Measurements from ENCODE around the gene PI4K2B. TPM values are rescaled to one million over a fixed set of nuclear protein-coding genes. Genes with fewer than 3 reads are reported as not detected.

Gene PI4K2B
- total and polyA plus RNA-seq, 7 donors: 1.5 to 2.9 (median 2.2) TPM

DNA sequence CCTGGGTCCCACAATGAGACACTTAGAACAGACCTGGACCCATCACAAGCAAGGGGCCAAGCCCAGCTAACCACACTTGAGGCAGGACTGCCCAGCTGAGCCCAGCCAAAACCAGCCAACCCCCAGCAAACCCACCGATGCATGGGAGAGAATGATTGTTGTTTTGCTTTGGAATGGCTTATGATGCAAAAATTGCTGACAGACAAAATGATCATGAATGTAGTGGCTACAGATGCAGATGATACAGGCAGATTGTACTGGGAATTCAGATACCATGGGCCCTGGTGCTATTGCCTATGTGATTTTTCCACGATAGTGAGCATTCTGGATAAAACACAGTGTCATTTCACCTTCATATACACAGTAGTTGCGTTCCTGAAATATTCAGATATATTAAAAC, 69.7 kb downstream of the PI4K2B start:
- Histone ChIP-seq H3K9me3 (no peaks in the 10 kb centered on the region), H3K27ac (no peak overlapping the region), H3K4me1 (no peaks in the 10 kb centered on the region), H3K4me3 (no peak overlapping the region), H3K27me3 (ENCODE audit: insufficient read depth in 3 of 3, low read length in 2 of 3) (peaks cover 0 to 9% (median 0%) of the 10 kb centered on the region in 3 donors), H3K36me3 (ENCODE audit: insufficient read depth in 1 of 2, low read depth in 1 of 2) (no peaks in the 10 kb centered on the region)
- intact Hi-C loops (cut with DNase I): no loop called here
- 79 to 93% (median 82%) methylated on average over 3 of the region's 3 CpGs for WGBS, 3 donors
- no peak for ATAC-seq
- DNase-seq: no peak
- TF ChIP-seq, protein P1, sequence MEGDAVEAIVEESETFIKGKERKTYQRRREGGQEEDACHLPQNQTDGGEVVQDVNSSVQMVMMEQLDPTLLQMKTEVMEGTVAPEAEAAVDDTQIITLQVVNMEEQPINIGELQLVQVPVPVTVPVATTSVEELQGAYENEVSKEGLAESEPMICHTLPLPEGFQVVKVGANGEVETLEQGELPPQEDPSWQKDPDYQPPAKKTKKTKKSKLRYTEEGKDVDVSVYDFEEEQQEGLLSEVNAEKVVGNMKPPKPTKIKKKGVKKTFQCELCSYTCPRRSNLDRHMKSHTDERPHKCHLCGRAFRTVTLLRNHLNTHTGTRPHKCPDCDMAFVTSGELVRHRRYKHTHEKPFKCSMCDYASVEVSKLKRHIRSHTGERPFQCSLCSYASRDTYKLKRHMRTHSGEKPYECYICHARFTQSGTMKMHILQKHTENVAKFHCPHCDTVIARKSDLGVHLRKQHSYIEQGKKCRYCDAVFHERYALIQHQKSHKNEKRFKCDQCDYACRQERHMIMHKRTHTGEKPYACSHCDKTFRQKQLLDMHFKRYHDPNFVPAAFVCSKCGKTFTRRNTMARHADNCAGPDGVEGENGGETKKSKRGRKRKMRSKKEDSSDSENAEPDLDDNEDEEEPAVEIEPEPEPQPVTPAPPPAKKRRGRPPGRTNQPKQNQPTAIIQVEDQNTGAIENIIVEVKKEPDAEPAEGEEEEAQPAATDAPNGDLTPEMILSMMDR (IDR thresholded peaks at IDR 0.05): no peak

DNA sequence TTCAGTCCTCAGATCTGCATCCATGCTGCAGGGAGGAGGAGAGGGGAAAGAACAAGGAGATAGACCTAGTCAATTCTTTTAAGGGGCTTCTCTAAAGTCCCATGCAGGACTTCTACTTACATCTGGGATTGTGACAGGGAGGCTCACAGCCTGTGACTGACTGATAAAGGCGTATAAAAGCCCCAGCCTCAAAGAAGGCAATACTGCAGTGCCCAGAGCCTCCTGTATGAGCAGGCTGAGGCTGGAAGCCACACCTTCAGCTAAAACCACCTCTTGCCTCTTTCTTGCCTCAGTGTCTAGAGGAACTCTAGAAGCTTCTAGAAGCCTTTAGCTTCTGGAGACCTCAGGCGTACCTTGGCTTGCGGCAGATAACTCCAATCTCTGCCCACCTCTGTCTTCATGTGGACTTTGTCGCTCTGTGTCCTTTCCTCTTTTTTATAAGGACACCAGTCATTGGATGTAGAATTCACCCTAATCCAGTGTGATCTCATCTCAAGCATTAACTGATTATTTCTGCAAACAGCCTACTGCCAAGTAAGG, 72.8 kb downstream of the PI4K2B start:
- intact Hi-C loops (cut with DNase I): no loop called here
- no peak overlapping the region for H3K27ac ChIP-seq
- H3K9me3 ChIP-seq: no peaks in the 10 kb centered on the region
- no peak for DNase-seq
- WGBS, 3 donors: 67 to 93% (median 81%) methylated on average over 4 of the region's 4 CpGs
- H3K36me3 ChIP-seq (ENCODE audit: insufficient read depth in 1 of 2, low read depth in 1 of 2): no peaks in the 10 kb centered on the region
- TF ChIP-seq, protein P1 (IDR thresholded peaks at IDR 0.05): no peak
- no peak overlapping the region for H3K4me3 ChIP-seq
- peaks cover 0 to 2% (median 0%) of the 10 kb centered on the region in 3 donors for H3K27me3 ChIP-seq (ENCODE audit: insufficient read depth in 3 of 3, low read length in 2 of 3)
- H3K4me1 ChIP-seq: no peaks in the 10 kb centered on the region
- no peak for ATAC-seq

DNA sequence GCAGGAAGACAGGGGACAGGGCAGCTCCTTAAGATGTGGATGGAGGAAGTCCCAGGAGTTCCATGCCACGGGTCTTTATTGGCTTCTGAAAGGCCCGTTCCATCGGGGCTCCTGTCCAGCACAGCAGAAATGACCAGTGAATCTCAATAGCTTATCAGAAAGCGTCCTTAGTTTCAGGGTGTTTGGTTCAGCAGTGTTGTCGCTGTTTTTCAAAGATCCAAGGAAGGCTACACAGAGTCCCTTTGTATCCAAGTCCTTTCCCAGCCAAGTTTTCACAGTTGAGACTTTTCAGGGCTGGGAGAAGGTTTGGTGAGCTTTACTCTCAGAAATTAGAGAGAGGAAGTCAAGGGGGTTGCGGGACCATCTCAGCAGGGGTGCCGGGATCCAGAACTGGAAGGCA, 73.8 kb downstream of the PI4K2B start:
- intact Hi-C loops (cut with DNase I): no loop called here
- no peak overlapping the region for H3K27ac ChIP-seq
- TF ChIP-seq, protein P1 (IDR thresholded peaks at IDR 0.05): no peak
- H3K9me3 ChIP-seq: no peaks in the 10 kb centered on the region
- H3K4me3 ChIP-seq: no peak overlapping the region
- H3K27me3 ChIP-seq (ENCODE audit: insufficient read depth in 3 of 3, low read length in 2 of 3): no peaks in the 10 kb centered on the region
- DNase-seq (no peak), ATAC-seq (no peak)
- H3K4me1 ChIP-seq: no peaks in the 10 kb centered on the region
- 45 to 57% (median 50%) methylated on average over 7 of the region's 7 CpGs for WGBS, 3 donors
- H3K36me3 ChIP-seq (ENCODE audit: insufficient read depth in 1 of 2, low read depth in 1 of 2): no peaks in the 10 kb centered on the region

DNA sequence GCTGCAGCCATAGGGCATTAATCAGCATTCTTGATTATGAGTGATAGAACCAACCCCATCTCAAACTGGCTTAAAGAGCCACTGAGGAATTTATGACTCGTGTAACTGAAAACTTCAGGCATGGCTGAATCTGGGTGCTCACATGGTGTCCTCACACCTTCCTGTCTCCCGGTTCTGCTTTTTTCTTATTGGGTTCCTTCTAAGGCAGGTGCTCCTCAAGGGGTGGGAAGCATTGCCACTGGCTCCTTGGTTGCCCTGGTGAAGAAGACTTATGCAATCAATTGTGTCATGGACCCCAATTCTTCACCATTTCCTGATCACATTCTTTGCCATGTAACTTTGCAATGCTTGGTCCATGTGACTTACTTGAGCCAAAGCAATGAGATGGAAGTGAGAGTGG, 74.5 kb downstream of the PI4K2B start:
- DNase-seq (no peak), ATAC-seq (no peak)
- no peak overlapping the region for H3K27ac ChIP-seq
- 81 to 94% (median 93%) methylated on average over 2 of the region's 2 CpGs for WGBS, 3 donors
- peaks cover 3% of the 10 kb centered on the region for H3K4me1 ChIP-seq
- H3K9me3 ChIP-seq: no peaks in the 10 kb centered on the region
- H3K4me3 ChIP-seq: no peak overlapping the region
- TF ChIP-seq, protein P1 (IDR thresholded peaks at IDR 0.05): no peak
- no peaks in the 10 kb centered on the region for H3K27me3 ChIP-seq (ENCODE audit: insufficient read depth in 3 of 3, low read length in 2 of 3)
- intact Hi-C loops (cut with DNase I): no loop called here
- no peaks in the 10 kb centered on the region for H3K36me3 ChIP-seq (ENCODE audit: insufficient read depth in 1 of 2, low read depth in 1 of 2)

DNA sequence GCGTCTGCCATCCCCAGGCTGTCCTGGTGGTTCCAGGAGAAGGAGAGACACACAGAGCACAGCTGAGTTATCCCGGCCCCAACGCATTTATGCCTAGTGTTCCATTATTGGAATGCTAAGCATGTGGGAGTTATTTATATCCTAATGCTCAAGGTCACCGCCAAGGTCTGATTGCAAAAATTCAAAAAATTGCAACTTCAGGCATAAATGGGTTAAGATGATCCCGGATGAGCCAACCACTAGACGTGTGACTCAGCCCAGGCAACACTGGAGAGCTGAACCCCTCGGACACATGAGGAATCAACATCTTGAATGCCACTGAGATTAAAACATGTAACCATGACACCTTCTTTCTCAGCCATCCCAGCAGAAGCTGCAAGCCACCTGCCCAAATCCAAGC, 74.9 kb downstream of the PI4K2B start:
- H3K36me3 ChIP-seq (ENCODE audit: insufficient read depth in 1 of 2, low read depth in 1 of 2): no peaks in the 10 kb centered on the region
- H3K4me3 ChIP-seq: no peak overlapping the region
- H3K27ac ChIP-seq: no peak overlapping the region
- TF ChIP-seq, protein P1 (IDR thresholded peaks at IDR 0.05): no peak
- no peaks in the 10 kb centered on the region for H3K27me3 ChIP-seq (ENCODE audit: insufficient read depth in 3 of 3, low read length in 2 of 3)
- intact Hi-C loops (cut with DNase I): no loop called here
- no peak for DNase-seq
- no peaks in the 10 kb centered on the region for H3K9me3 ChIP-seq
- H3K4me1 ChIP-seq: peaks cover 8% of the 10 kb centered on the region
- WGBS, 3 donors: 49 to 59% (median 54%) methylated on average over 7 of the region's 7 CpGs
- no peak for ATAC-seq

All from psoas muscle (tissue), 8 donors.